Muscle of arm (tissue), 12 donors: ENCODE results near the gene HOXB5. TPM values are rescaled to one million over a fixed set of nuclear protein-coding genes. Genes with fewer than 3 reads are reported as not detected.

Experiments used
- DNase-seq: peaks from one replicate; pipeline ENCODE4 v3.0.0-alpha.2; 2013
- polyA plus RNA-seq, 12 donors: library from polyadenylated mRNA; unstranded; fragments of 120-200 nt; gene quantifications; one replicate each; pipeline ENCODE4 v1.2.1, GENCODE V29; 2013; ENCODE audit not compliant: insufficient read length in 12 of 12

Gene HOXB5
- polyA plus RNA-seq, 12 donors, result 0.54 to 17.5 (median 0.93) TPM; not detected in 1

GRCh38 chr17:48605409-48605919 lies 11.9 kb upstream of the HOXB5 start:
- DNase-seq, result no peak

- no peak for DNase-seq
These were observed 11.3 kb upstream of the HOXB5 start, which contains the start of gene HOXB6 for GRCh38 chr17:48604770-48605329. Gene HOXB6 (minus strand): TSS chr17:48604986. CDS start chr17:48598150, 6,836 bp downstream.

- no peak for DNase-seq
These were observed 10.6 kb upstream of the HOXB5 start for GRCh38 chr17:48603959-48604769.

GRCh38 chr17:48601539-48602425 lies 8.2 kb upstream of the HOXB5 start:
- DNase-seq, result no peak

- no peak for DNase-seq
These were observed 7.6 kb upstream of the HOXB5 start for GRCh38 chr17:48601207-48601538.

GRCh38 chr17:48600244-48601098 lies 6.9 kb upstream of the HOXB5 start:
- DNase-seq, result no peak

- DNase-seq, result no peak
These were observed 5.8 kb upstream of the HOXB5 start for GRCh38 chr17:48599354-48599753.

- DNase-seq, result no peak
These were observed 5.2 kb upstream of the HOXB5 start for GRCh38 chr17:48598736-48599135.

- no peak for DNase-seq
These were observed 4.4 kb upstream of the HOXB5 start for GRCh38 chr17:48597778-48598631.

- no peak for DNase-seq
These were observed 3.9 kb upstream of the HOXB5 start for GRCh38 chr17:48597528-48597777.

GRCh38 chr17:48596735-48597527 lies 3.4 kb upstream of the HOXB5 start:
- no peak for DNase-seq

- no peak for DNase-seq
These were observed 2.6 kb upstream of the HOXB5 start for GRCh38 chr17:48596000-48596734.

- no peak for DNase-seq
These were observed 1.9 kb upstream of the HOXB5 start for GRCh38 chr17:48595278-48595999.

GRCh38 chr17:48594538-48595277 lies 1.1 kb upstream of the HOXB5 start:
- no peak for DNase-seq

- peak; percentile 81 for DNase-seq
These were observed 410 bp upstream of the HOXB5 start for GRCh38 chr17:48593840-48594537.

GRCh38 chr17:48592577-48592976 lies 1.0 kb downstream of the HOXB5 start:
- DNase-seq, result no peak

- no peak for DNase-seq
These were observed 1.5 kb downstream of the HOXB5 start for GRCh38 chr17:48592057-48592514.
